CD14-positive monocyte (primary cell): Measurements from ENCODE around the gene CASP9. TPM values are rescaled to one million over a fixed set of nuclear protein-coding genes. Genes with fewer than 3 reads are reported as not detected.
A peak's percentile ranks its signal among the peaks of the same experiment; 100 is the strongest.

Experiments used
- DNase-seq, 3 donors: peaks; one replicate each; pipeline ENCODE4 v3.0.0-alpha.2; 2011 to 2022
- H2AFZ ChIP-seq: 2 replicates; pipeline ENCODE4 v1.6.0; 2012; ENCODE audit warnings: mild to moderate bottlenecking, low read depth, low read length, inconsistent platforms; ENCODE audit not compliant: insufficient read depth, poor library complexity, severe bottlenecking
- H3K27ac ChIP-seq, 2 donors: 1 replicate in 1 of 2; 2 replicates in 1 of 2; pipeline ENCODE4 v1.5.1; 2012 to 2013; ENCODE audit warnings: low read length in 2 of 2, control low read depth in 1 of 2, inconsistent platforms in 1 of 2, low read depth in 1 of 2, mild to moderate bottlenecking in 1 of 2
- H3K27me3 ChIP-seq, 2 donors: one replicate each; pipeline versions ENCODE4 v1.6.0 to v1.6.1; 2011 to 2013; ENCODE audit warnings: low read length in 2 of 2; ENCODE audit not compliant: control insufficient read depth in 2 of 2, insufficient read depth in 2 of 2
- H3K36me3 ChIP-seq, 2 donors: replicated peaks in 1 of 2; 1 replicate in 1 of 2; 2 replicates in 1 of 2; pipeline versions ENCODE4 v1.5.1 to v1.6.1; 2012 to 2013; ENCODE audit warnings: low read length in 2 of 2, control low read depth in 1 of 2, inconsistent platforms in 1 of 2, mild to moderate bottlenecking in 1 of 2; ENCODE audit not compliant: insufficient read depth in 2 of 2, control insufficient read depth in 1 of 2
- H3K4me1 ChIP-seq, 2 donors: 1 replicate in 1 of 2; 2 replicates in 1 of 2; pipeline versions ENCODE4 v1.5.1 to v1.6.1; 2012 to 2013; ENCODE audit warnings: low read length in 2 of 2, control low read depth in 1 of 2, inconsistent platforms in 1 of 2, mild to moderate bottlenecking in 1 of 2, moderate library complexity in 1 of 2; ENCODE audit not compliant: insufficient read depth in 2 of 2, control insufficient read depth in 1 of 2
- H3K4me2 ChIP-seq: replicated peaks from 2 replicates; pipeline ENCODE3; 2012; ENCODE audit warnings: low read length, moderate library complexity, mild to moderate bottlenecking; ENCODE audit not compliant: poor library complexity, severe bottlenecking; ENCODE audit errors: extremely low read depth
- H3K4me3 ChIP-seq, 3 experiments: fragments of 200-600 bp in 1 of 3; sonication (generic) in 1 of 3; replicated peaks in 1 of 3; 1 replicate in 2 of 3; 2 replicates in 1 of 3; pipeline ENCODE4 v1.5.1; 2011 to 2013; ENCODE audit warnings: low read length in 3 of 3, mild to moderate bottlenecking in 3 of 3, control low read depth in 2 of 3, low read depth in 2 of 3, inconsistent platforms in 1 of 3, moderate library complexity in 1 of 3
- H3K79me2 ChIP-seq: 2 replicates; pipeline ENCODE4 v1.6.0; 2012; ENCODE audit warnings: mild to moderate bottlenecking, control low read depth, inconsistent platforms, low read length, moderate library complexity; ENCODE audit not compliant: insufficient read depth
- H3K9ac ChIP-seq: 2 replicates; pipeline ENCODE4 v1.6.0; 2017; ENCODE audit warnings: low read length, mild to moderate bottlenecking; ENCODE audit not compliant: insufficient read depth, poor library complexity, severe bottlenecking
- H3K9me3 ChIP-seq, 2 donors: replicated peaks in 1 of 2; 1 replicate in 1 of 2; 2 replicates in 1 of 2; pipeline versions ENCODE4 v1.5.1 to v1.6.1; 2012 to 2013; ENCODE audit warnings: low read length in 2 of 2, control low read depth in 1 of 2; ENCODE audit not compliant: control insufficient read depth in 1 of 2, insufficient read depth in 1 of 2
- H4K20me1 ChIP-seq: 2 replicates; pipeline ENCODE4 v1.6.0; 2012; ENCODE audit warnings: mild to moderate bottlenecking, low read length, control low read depth, moderate library complexity; ENCODE audit not compliant: insufficient read depth
- H3K27ac Mint-ChIP-seq, 7 donors: one replicate each; pipeline ENCODE4 v1.8.0; 2020; ENCODE audit warnings: mild to moderate bottlenecking in 7 of 7, mixed read lengths in 7 of 7, moderate library complexity in 6 of 7, inconsistent platforms in 2 of 7
- H3K27me3 Mint-ChIP-seq, 3 donors: one replicate each; pipeline ENCODE4 v1.8.0; 2021 to 2022; ENCODE audit warnings: low read depth in 3 of 3, mild to moderate bottlenecking in 3 of 3, mixed read lengths in 3 of 3, moderate library complexity in 3 of 3, inconsistent platforms in 1 of 3
- H3K36me3 Mint-ChIP-seq, 2 donors: one replicate each; pipeline ENCODE4 v1.8.0; 2020; ENCODE audit warnings: mixed read lengths in 2 of 2, inconsistent platforms in 1 of 2, mild to moderate bottlenecking in 1 of 2
- H3K4me1 Mint-ChIP-seq: one replicate; pipeline ENCODE4 v1.8.0; 2020; ENCODE audit warnings: mild to moderate bottlenecking, mixed read lengths
- H3K4me3 Mint-ChIP-seq, 2 donors: one replicate each; pipeline ENCODE4 v1.8.0; 2020; ENCODE audit warnings: mild to moderate bottlenecking in 2 of 2, mixed read lengths in 2 of 2, moderate library complexity in 1 of 2
- H3K9me3 Mint-ChIP-seq, 7 donors: one replicate each; pipeline ENCODE4 v1.8.0; 2020 to 2022; ENCODE audit warnings: mixed read lengths in 7 of 7, mild to moderate bottlenecking in 6 of 7, moderate library complexity in 6 of 7, inconsistent platforms in 2 of 7
- CTCF ChIP-seq: fragments of 200-600 bp; IDR thresholded peaks from one replicate; pipeline ENCODE4 v1.8.0; 2022; ENCODE audit warnings: antibody characterized with exemption, mild to moderate bottlenecking
- WGBS: methylation state at CpG from one replicate; pipeline ENCODE4 v1.1.5; 2013; ENCODE audit warnings: missing lambda C conversion rate; ENCODE audit not compliant: insufficient coverage; 5-methylcytosine and 5-hydroxymethylcytosine counted together
- intact Hi-C, 2 donors: fragments of 100-400 bp; cut with micrococcal nuclease; formaldehyde crosslinking; loops; one replicate each; pipeline versions ENCODE4 v1.15.0 to v1.15.1; 2023
- polyA plus RNA-seq, 3 donors: library from polyadenylated mRNA; depleted of rRNA in 1 of 3; unstranded in 2 of 3; stranded (reverse) in 1 of 3; fragments of 300-500 nt in 2 of 3; fragments of >200 nt in 1 of 3; fragmentation: Illumina TruSeq in 2 of 3; gene quantifications; 1 replicate in 2 of 3; 2 replicates in 1 of 3; pipeline ENCODE4 v1.2.3, GENCODE V29; 2012 to 2021

The CASP9 gene
- polyA plus RNA-seq, 3 donors = 15.1 to 21.5 (median 21.0) TPM

- H3K4me1 Mint-ChIP-seq = peaks cover 42% of the 10 kb centered on the region
- Histone ChIP-seq H3K79me2 (peaks cover 31% of the 10 kb centered on the region), H3K9ac (no peak overlapping the region), H3K4me1 (peaks cover 32 to 37% of the 10 kb centered on the region in 2 donors), H3K27me3 (no peaks in the 10 kb centered on the region), H3K27ac (peak overlapping the region; percentile 80 to 88), H3K4me3 (peak overlapping the region; percentile 73 to 84 (median 77)), H4K20me1 (no peaks in the 10 kb centered on the region), H2AFZ (no peak overlapping the region), H3K36me3 (peaks cover 0 to 9% of the 10 kb centered on the region in 2 donors), H3K4me2 (peak overlapping the region; percentile 84), H3K9me3 (no peaks in the 10 kb centered on the region)
- peak; percentile 21 for TF ChIP-seq CTCF
- H3K27me3 Mint-ChIP-seq = peaks cover 0 to 3% (median 0%) of the 10 kb centered on the region in 3 donors
- peaks cover 0 to 1% (median 0%) of the 10 kb centered on the region in 7 donors for H3K9me3 Mint-ChIP-seq
- WGBS = 0% methylated on average over 1 of the region's 9 CpGs
- peak overlapping the region; percentile 85 to 90 for H3K4me3 Mint-ChIP-seq
- no peak for DNase-seq
- H3K27ac Mint-ChIP-seq = peak overlapping the region; percentile 98 to 100 (median 99)
- intact Hi-C loops = loop anchor here (5.0 kb wide), 1 partner anchor 91 kb away; the partner anchor contains the start of gene DDI2 (in 2 of the 2)
- H3K36me3 Mint-ChIP-seq = peaks cover 9 to 10% of the 10 kb centered on the region in 2 donors
Measured at GRCh38 chr1:15526021-15526489, 2.0 kb upstream of the CASP9 start.

GRCh38 chr1:15525050-15526020 is 1.3 kb upstream of the CASP9 start:
- under 1% methylated on average over 26 of the region's 40 CpGs for WGBS
- TF ChIP-seq CTCF = no peak
- no peak for DNase-seq
- Mint-ChIP-seq H3K27me3 (peaks cover 0 to 3% (median 0%) of the 10 kb centered on the region in 3 donors), H3K4me3 (peak overlapping the region; percentile 85 to 91), H3K9me3 (peaks cover 0 to 1% (median 0%) of the 10 kb centered on the region in 7 donors), H3K36me3 (peaks cover 3 to 5% of the 10 kb centered on the region in 2 donors), H3K27ac (peak overlapping the region; percentile 98 to 100 (median 99)), H3K4me1 (peaks cover 42% of the 10 kb centered on the region)
- peaks cover 0 to 2% of the 10 kb centered on the region in 2 donors for H3K36me3 ChIP-seq
- H3K4me3 ChIP-seq = peak overlapping the region; percentile 60 to 84 (median 75)
- peak overlapping the region; percentile 88 to 94 for H3K27ac ChIP-seq
- H3K4me2 ChIP-seq = peak overlapping the region; percentile 84
- peak overlapping the region; percentile 23 for H3K9ac ChIP-seq
- intact Hi-C loops = loop anchor here (5.0 kb wide), 1 partner anchor 92 kb away; the partner anchor contains the start of gene DDI2 (in 2 of the 2)
- no peaks in the 10 kb centered on the region for H4K20me1 ChIP-seq
- H3K79me2 ChIP-seq = peaks cover 31% of the 10 kb centered on the region
- H3K9me3 ChIP-seq = no peaks in the 10 kb centered on the region
- H3K4me1 ChIP-seq = peaks cover 32 to 37% of the 10 kb centered on the region in 2 donors
- H2AFZ ChIP-seq = peak overlapping the region; percentile 68
- H3K27me3 ChIP-seq = no peaks in the 10 kb centered on the region
